Pancreas (tissue), 10 donors: ENCODE data around the gene MRPS12. TPM values are rescaled to one million over a fixed set of nuclear protein-coding genes. Genes with fewer than 3 reads are reported as not detected.

Experiments
- ATAC-seq, 4 donors: fragments of 200-7000 bp; cut with Tn5 transposase; one replicate each; pipeline versions ENCODE4 v1.8.0 to v1.9.1; 2020; ENCODE audit warnings: mild to moderate bottlenecking in 4 of 4, moderate library complexity in 4 of 4
- DNase-seq, 6 donors: peaks; one replicate each; pipeline ENCODE4 v3.0.0-alpha.2; 2020
- FAIRE-seq: peaks from 2 replicates; lab custom pipeline; 2012; peaks lifted over from hg19 to GRCh38; lab: Jason Lieb, UNC
- H3K27ac ChIP-seq, 4 donors: fragments of 200-600 bp; sonication (generic); 1 replicate in 3 of 4; 2 replicates in 1 of 4; pipeline versions ENCODE4 v1.5.0 to v1.8.0; 2020
- H3K27me3 ChIP-seq, 4 donors: fragments of 200-600 bp; one replicate each; pipeline ENCODE4 v1.8.0; 2021
- H3K36me3 ChIP-seq, 3 donors: fragments of 200-600 bp; sonication (generic) in 1 of 3; one replicate each; pipeline versions ENCODE4 v1.5.0 to v1.8.0; 2020 to 2021
- H3K4me1 ChIP-seq, 3 donors: fragments of 200-600 bp; one replicate each; pipeline ENCODE4 v1.8.0; 2021
- H3K4me3 ChIP-seq, 4 donors: fragments of 200-600 bp; sonication (generic) in 2 of 4; one replicate each; pipeline versions ENCODE4 v1.5.0 to v1.8.0; 2020 to 2021
- H3K9me3 ChIP-seq, 4 donors: fragments of 200-600 bp; one replicate each; pipeline ENCODE4 v1.8.0; 2021
- CTCF ChIP-seq, 4 donors: fragments of 200-600 bp; sonication (generic) in 3 of 4; IDR thresholded peaks; one replicate each; pipeline versions ENCODE4 v1.5.0 to v1.8.0; 2021; ENCODE audit warnings: antibody characterized with exemption in 4 of 4
- WGBS, 2 donors: extraction: QIAGEN DNeasy Blood & Tissue Kit; methylation state at CpG; one replicate each; pipeline ENCODE4 v1.1.7; 2013; 5-methylcytosine and 5-hydroxymethylcytosine counted together
- intact Hi-C, 3 donors: fragments of 100-400 bp; cut with DNase I; formaldehyde crosslinking; loops; one replicate each; pipeline versions ENCODE4 v1.11.1 to v1.14.2; 2022
- polyA plus RNA-seq, 2 donors: library from polyadenylated mRNA; stranded (reverse); fragments of 200-250 nt; gene quantifications; one replicate each; pipeline ENCODE4 v1.2.3, GENCODE V29; 2013
- total RNA-seq, 6 donors: library from RNA; stranded (reverse); fragmentation: NEBNext Ultra II Directional in 4 of 6; extraction: Animal tissue kit (Norgen Biotek cat#: 25700) in 4 of 6; gene quantifications; one replicate each; pipeline versions ENCODE4 v1.2.1 to v1.2.4, GENCODE V29; 2021 to 2023
- donor health status: healthy with polysubstance abuse.
- donor health status: DM: no; HTN: no; CAD: no; lungs with moderate emphysema.
- donor health status: DM: no; HTN: no; CAD: no.
- donor health status: control.
- donor health status: control.
- donor health status: Bipolar disorder and iron deficiency.
- donor health status: DM: yes; HTN: yes; CAD: no.
- donor health status: DM: no; HTN: no; CAD: no.
- donor health status: DM: no; HTN: no; CAD: no.
- donor health status: DM: yes; HTN: yes; CAD: no.

MRPS12 gene
- total and polyA plus RNA-seq, 8 donors: 9.8 to 19.5 (median 14.3) TPM

- H3K27ac ChIP-seq: no peak overlapping the region
- ATAC-seq (no peak), FAIRE-seq (no peak), DNase-seq (no peak)
- H3K27me3 ChIP-seq: no peaks in the 10 kb centered on the region
- no peak for TF ChIP-seq CTCF (IDR thresholded peaks at IDR 0.05)
- H3K9me3 ChIP-seq: no peaks in the 10 kb centered on the region
- peaks cover 0 to 7% (median 0%) of the 10 kb centered on the region in 3 donors for H3K4me1 ChIP-seq
- H3K4me3 ChIP-seq: no peak overlapping the region
- 88 to 95% methylated on average over 3 of the region's 3 CpGs for WGBS, 2 donors
- H3K36me3 ChIP-seq: no peaks in the 10 kb centered on the region
- intact Hi-C loops: no loop called here
Observed at GRCh38 chr19:38945562-38946228, 15.0 kb downstream of the MRPS12 start.

GRCh38 chr19:38946229-38947010 lies 15.7 kb downstream of the MRPS12 start:
- Histone ChIP-seq H3K9me3 (no peaks in the 10 kb centered on the region), H3K36me3 (no peaks in the 10 kb centered on the region), H3K27me3 (no peaks in the 10 kb centered on the region), H3K27ac (no peak overlapping the region), H3K4me1 (peaks cover 0 to 7% (median 0%) of the 10 kb centered on the region in 3 donors), H3K4me3 (no peak overlapping the region)
- intact Hi-C loops: no loop called here
- no peak for TF ChIP-seq CTCF (IDR thresholded peaks at IDR 0.05)
- ATAC-seq (no peak), FAIRE-seq (no peak), DNase-seq (no peak)
- 89 to 94% methylated on average over 11 of the region's 11 CpGs for WGBS, 2 donors

- Histone ChIP-seq H3K4me3 (peak overlapping the region in 3 of 4 donors; percentile 15 to 45 (median 27)), H3K27ac (no peak overlapping the region), H3K4me1 (peaks cover 0 to 11% (median 0%) of the 10 kb centered on the region in 3 donors), H3K27me3 (no peaks in the 10 kb centered on the region), H3K9me3 (no peaks in the 10 kb centered on the region), H3K36me3 (no peaks in the 10 kb centered on the region)
- no peak for TF ChIP-seq CTCF (IDR thresholded peaks at IDR 0.05)
- intact Hi-C loops: no loop called here
- FAIRE-seq (no peak), DNase-seq (peak; percentile 81 to 92 (median 88)), ATAC-seq (peak; percentile 81 to 95 (median 92))
- 8 to 13% methylated on average over 67 to 72 of the region's 72 CpGs for WGBS, 2 donors
Observed at GRCh38 chr19:38949580-38950367, 19.0 kb downstream of the MRPS12 start.

- ATAC-seq (no peak), FAIRE-seq (no peak), DNase-seq (no peak)
- WGBS, 2 donors: 64 to 80% methylated on average over 3 of the region's 3 CpGs
- Histone ChIP-seq H3K4me1 (peaks cover 0 to 11% (median 0%) of the 10 kb centered on the region in 3 donors), H3K36me3 (no peaks in the 10 kb centered on the region), H3K9me3 (no peaks in the 10 kb centered on the region), H3K4me3 (no peak overlapping the region), H3K27me3 (no peaks in the 10 kb centered on the region), H3K27ac (no peak overlapping the region)
- TF ChIP-seq CTCF (IDR thresholded peaks at IDR 0.05): no peak
- intact Hi-C loops: no loop called here
Observed at GRCh38 chr19:38951187-38951586, 20.4 kb downstream of the MRPS12 start.
